ENCODE results near the gene PEPD. TPM values are rescaled to one million over a fixed set of nuclear protein-coding genes. Genes with fewer than 3 reads are reported as not detected.

The PEPD gene
- total RNA-seq, 1 donor from 2014 or later: 49.7 TPM

- H3K9me3 Mint-ChIP-seq: no peaks in the 10 kb centered on the region
- H3K27ac Mint-ChIP-seq: no peak overlapping the region
- no peak overlapping the region for H3K4me3 Mint-ChIP-seq
- no peaks in the 10 kb centered on the region for H3K4me1 Mint-ChIP-seq
- H3K27me3 Mint-ChIP-seq (ENCODE audit: low read depth): no peaks in the 10 kb centered on the region
- DNase-seq (ENCODE audit: low spot score in 2 of 2, unreplicated experiment in 2 of 2): no peak
- TF ChIP-seq, protein P1, sequence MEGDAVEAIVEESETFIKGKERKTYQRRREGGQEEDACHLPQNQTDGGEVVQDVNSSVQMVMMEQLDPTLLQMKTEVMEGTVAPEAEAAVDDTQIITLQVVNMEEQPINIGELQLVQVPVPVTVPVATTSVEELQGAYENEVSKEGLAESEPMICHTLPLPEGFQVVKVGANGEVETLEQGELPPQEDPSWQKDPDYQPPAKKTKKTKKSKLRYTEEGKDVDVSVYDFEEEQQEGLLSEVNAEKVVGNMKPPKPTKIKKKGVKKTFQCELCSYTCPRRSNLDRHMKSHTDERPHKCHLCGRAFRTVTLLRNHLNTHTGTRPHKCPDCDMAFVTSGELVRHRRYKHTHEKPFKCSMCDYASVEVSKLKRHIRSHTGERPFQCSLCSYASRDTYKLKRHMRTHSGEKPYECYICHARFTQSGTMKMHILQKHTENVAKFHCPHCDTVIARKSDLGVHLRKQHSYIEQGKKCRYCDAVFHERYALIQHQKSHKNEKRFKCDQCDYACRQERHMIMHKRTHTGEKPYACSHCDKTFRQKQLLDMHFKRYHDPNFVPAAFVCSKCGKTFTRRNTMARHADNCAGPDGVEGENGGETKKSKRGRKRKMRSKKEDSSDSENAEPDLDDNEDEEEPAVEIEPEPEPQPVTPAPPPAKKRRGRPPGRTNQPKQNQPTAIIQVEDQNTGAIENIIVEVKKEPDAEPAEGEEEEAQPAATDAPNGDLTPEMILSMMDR (IDR thresholded peaks at IDR 0.05; ENCODE audit: unreplicated experiment): no peak
- peaks cover 8% of the 10 kb centered on the region for H3K36me3 Mint-ChIP-seq
Observed at GRCh38 chr19:33383720-33384292, 137.8 kb downstream of the PEPD start.

DNA sequence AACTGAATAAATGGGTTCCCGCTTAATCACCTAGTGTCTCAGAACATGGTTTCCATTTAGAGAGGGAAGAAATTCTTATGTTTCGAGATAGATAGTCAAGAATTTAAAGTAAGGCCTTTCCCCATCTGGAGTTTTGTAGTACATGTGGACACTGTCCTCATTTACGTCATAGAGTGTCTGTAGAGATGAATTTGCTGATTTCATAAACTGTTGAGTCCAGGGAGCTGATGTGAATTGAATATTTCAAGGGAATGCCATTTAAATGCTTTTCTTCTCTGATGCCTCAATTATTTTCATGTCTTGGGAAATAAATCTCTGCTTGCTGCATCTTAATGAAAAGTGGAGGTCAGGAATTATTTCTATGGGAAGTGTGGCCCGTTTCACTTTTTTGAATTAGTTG, 138.6 kb downstream of the PEPD start:
- TF ChIP-seq, protein P1 (IDR thresholded peaks at IDR 0.05; ENCODE audit: unreplicated experiment): no peak
- Mint-ChIP-seq H3K36me3 (peaks cover 8% of the 10 kb centered on the region), H3K4me3 (no peak overlapping the region), H3K27me3 (ENCODE audit: low read depth) (no peaks in the 10 kb centered on the region), H3K27ac (no peak overlapping the region), H3K4me1 (no peaks in the 10 kb centered on the region), H3K9me3 (no peaks in the 10 kb centered on the region)
- no peak for DNase-seq (ENCODE audit: low spot score in 2 of 2, unreplicated experiment in 2 of 2)

- no peak for DNase-seq (ENCODE audit: low spot score in 2 of 2, unreplicated experiment in 2 of 2)
- H3K9me3 Mint-ChIP-seq: no peaks in the 10 kb centered on the region
- H3K27ac Mint-ChIP-seq: no peak overlapping the region
- H3K36me3 Mint-ChIP-seq: peaks cover 8% of the 10 kb centered on the region
- TF ChIP-seq, protein P1 (IDR thresholded peaks at IDR 0.05; ENCODE audit: unreplicated experiment): no peak
- no peaks in the 10 kb centered on the region for H3K27me3 Mint-ChIP-seq (ENCODE audit: low read depth)
- H3K4me3 Mint-ChIP-seq: no peak overlapping the region
- no peaks in the 10 kb centered on the region for H3K4me1 Mint-ChIP-seq
Observed at GRCh38 chr19:33382006-33382405, 139.6 kb downstream of the PEPD start.

DNA sequence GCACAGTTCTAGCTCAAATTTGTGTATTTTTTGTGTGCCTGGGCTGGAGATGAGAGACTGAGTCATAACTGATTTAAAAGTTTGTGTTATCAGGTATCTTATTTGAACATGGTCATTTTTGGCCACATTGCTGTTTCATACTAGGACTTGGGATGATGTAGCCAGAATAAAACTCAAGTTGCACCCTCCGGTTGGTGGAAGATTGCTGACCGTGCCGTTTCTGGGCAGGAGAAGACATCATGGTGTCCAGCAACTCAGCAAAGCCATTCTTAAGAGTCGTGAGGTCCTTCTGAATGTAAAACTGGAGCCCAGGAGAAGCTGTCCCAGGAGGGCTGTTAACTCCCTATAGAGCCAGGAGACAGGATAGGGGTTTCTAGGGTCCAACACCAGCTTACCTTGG, 140.5 kb downstream of the PEPD start:
- Mint-ChIP-seq H3K36me3 (peaks cover 8% of the 10 kb centered on the region), H3K27ac (no peak overlapping the region)
- no peak for DNase-seq (ENCODE audit: low spot score in 2 of 2, unreplicated experiment in 2 of 2)

DNA sequence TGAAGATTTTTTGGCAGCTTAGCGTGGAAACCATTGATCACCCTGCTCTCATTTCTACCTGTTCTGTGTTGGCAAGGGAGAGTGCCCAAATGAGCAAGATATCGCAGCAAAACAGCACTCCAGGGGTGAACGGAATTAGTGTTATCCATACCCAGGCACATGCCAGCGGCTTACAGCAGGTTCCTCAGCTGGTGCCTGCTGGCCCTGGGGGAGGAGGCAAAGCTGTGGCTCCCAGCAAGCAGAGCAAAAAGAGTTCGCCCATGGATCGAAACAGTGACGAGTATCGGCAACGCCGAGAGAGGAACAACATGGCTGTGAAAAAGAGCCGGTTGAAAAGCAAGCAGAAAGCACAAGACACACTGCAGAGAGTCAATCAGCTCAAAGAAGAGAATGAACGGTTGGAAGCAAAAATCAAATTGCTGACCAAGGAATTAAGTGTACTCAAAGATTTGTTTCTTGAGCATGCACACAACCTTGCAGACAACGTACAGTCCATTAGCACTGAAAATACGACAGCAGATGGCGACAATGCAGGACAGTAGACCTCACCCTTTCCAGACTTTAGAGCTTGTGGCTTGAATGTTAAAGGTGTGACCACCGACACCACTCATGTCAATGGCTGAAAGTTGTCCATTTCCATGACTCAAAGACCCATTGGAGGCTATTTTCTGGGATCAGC, 142.3 kb downstream of the PEPD start:
- Mint-ChIP-seq H3K27me3 (ENCODE audit: low read depth) (no peaks in the 10 kb centered on the region), H3K9me3 (no peaks in the 10 kb centered on the region), H3K4me3 (no peak overlapping the region), H3K4me1 (peaks cover 18% of the 10 kb centered on the region), H3K27ac (no peak overlapping the region), H3K36me3 (peaks cover 8% of the 10 kb centered on the region)
- DNase-seq (ENCODE audit: low spot score in 2 of 2, unreplicated experiment in 2 of 2): no peak
- TF ChIP-seq, protein P1 (IDR thresholded peaks at IDR 0.05; ENCODE audit: unreplicated experiment): no peak

More for the DNA sequence above, 140.5 kb downstream of the PEPD start:
- no peaks in the 10 kb centered on the region for H3K4me1 Mint-ChIP-seq
- H3K27me3 Mint-ChIP-seq (ENCODE audit: low read depth): no peaks in the 10 kb centered on the region
- TF ChIP-seq, protein P1 (IDR thresholded peaks at IDR 0.05; ENCODE audit: unreplicated experiment): no peak
- H3K9me3 Mint-ChIP-seq: no peaks in the 10 kb centered on the region
- no peak overlapping the region for H3K4me3 Mint-ChIP-seq
